ENCODE results near the gene DUSP10. TPM values are rescaled to one million over a fixed set of nuclear protein-coding genes. Genes with fewer than 3 reads are reported as not detected.

The DUSP10 gene
- total RNA-seq, 2 donors from 2014 or later, result 6.5 to 11.7 TPM

DNA sequence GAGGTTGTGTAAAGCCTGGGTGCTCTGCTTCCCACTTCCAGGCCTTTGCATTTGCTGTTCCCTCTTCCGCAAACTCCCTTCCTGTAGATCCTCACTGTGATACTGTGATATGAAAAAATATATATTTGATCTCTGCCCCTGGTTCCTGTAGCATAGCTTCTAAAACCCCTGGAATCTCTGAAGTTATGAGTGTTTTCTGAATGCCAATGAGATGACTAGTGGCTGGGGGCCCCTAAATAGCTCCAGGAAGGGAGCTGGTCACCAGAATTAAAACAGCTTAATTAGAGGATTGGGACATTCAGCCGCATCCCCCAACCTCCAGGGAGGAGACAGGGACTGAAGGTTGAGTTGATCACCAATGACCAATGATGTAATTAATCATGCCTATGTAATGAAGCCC, 21.9 kb downstream of the DUSP10 start:
- peaks cover 34% of the 10 kb centered on the region for H3K36me3 Mint-ChIP-seq (ENCODE audit: low read depth)
- no peak overlapping the region for H3K27ac ChIP-seq (ENCODE audit: low read depth, low read length)
- peaks cover 24% of the 10 kb centered on the region for H3K9me3 Mint-ChIP-seq
- TF ChIP-seq, protein P1, sequence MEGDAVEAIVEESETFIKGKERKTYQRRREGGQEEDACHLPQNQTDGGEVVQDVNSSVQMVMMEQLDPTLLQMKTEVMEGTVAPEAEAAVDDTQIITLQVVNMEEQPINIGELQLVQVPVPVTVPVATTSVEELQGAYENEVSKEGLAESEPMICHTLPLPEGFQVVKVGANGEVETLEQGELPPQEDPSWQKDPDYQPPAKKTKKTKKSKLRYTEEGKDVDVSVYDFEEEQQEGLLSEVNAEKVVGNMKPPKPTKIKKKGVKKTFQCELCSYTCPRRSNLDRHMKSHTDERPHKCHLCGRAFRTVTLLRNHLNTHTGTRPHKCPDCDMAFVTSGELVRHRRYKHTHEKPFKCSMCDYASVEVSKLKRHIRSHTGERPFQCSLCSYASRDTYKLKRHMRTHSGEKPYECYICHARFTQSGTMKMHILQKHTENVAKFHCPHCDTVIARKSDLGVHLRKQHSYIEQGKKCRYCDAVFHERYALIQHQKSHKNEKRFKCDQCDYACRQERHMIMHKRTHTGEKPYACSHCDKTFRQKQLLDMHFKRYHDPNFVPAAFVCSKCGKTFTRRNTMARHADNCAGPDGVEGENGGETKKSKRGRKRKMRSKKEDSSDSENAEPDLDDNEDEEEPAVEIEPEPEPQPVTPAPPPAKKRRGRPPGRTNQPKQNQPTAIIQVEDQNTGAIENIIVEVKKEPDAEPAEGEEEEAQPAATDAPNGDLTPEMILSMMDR (conservative IDR thresholded peaks at IDR 0.05), result no peak
- no peak overlapping the region for H3K4me3 Mint-ChIP-seq
- H3K36me3 ChIP-seq (ENCODE audit: control insufficient read depth, insufficient read depth, low read length), result peaks cover 85% of the 10 kb centered on the region
- no peak for DNase-seq
- H3K27me3 Mint-ChIP-seq (ENCODE audit: insufficient read depth), result peaks cover 12% of the 10 kb centered on the region
- H3K27ac Mint-ChIP-seq, result no peak overlapping the region
- WGBS, 2 experiments (ENCODE audit: insufficient coverage in 1 of 2, insufficient read length in 1 of 2), result 100% methylated on average over 2 of the region's 2 CpGs; no CpG with 5 or more reads in 1 of the 2 experiments
- no peak overlapping the region for H3K9ac ChIP-seq (ENCODE audit: extremely low read depth, low read length, poor library complexity, severe bottlenecking)
- no peaks in the 10 kb centered on the region for H3K27me3 ChIP-seq (ENCODE audit: control insufficient read depth, insufficient read depth, low read length, poor library complexity, severe bottlenecking)
- H3K4me3 ChIP-seq (ENCODE audit: low read length), result no peak overlapping the region
- peaks cover 29% of the 10 kb centered on the region for H3K9me3 ChIP-seq (ENCODE audit: control insufficient read depth, low read length)
- H3K4me1 ChIP-seq (ENCODE audit: control insufficient read depth, insufficient read depth, low read length), result peaks cover 16% of the 10 kb centered on the region
- peaks cover 46% of the 10 kb centered on the region for H3K4me1 Mint-ChIP-seq

DNA sequence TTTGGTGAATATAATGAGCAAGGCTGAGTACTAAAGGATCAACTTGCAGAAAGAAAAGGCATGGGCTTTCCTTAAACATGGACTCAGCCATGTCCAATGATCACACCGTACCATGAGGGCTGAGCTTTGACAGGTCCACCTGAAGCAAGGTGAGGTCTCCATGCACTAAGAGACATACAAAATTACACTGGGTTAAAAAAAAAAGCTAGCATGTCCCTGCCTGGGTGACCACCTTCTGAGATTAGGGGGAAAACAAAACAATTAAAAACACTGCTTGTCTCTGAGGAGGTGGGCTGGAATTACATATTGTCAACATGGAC, 22.7 kb downstream of the DUSP10 start:
- peaks cover 28% of the 10 kb centered on the region for H3K9me3 ChIP-seq (ENCODE audit: control insufficient read depth, low read length)
- Mint-ChIP-seq H3K36me3 (ENCODE audit: low read depth) (peaks cover 35% of the 10 kb centered on the region), H3K27ac (peak overlapping the region; percentile 20), H3K4me3 (no peak overlapping the region), H3K9me3 (peaks cover 25% of the 10 kb centered on the region), H3K4me1 (peaks cover 53% of the 10 kb centered on the region), H3K27me3 (ENCODE audit: insufficient read depth) (peaks cover 12% of the 10 kb centered on the region)
- no peaks in the 10 kb centered on the region for H3K27me3 ChIP-seq (ENCODE audit: control insufficient read depth, insufficient read depth, low read length, poor library complexity, severe bottlenecking)
- no peak for DNase-seq
- H3K27ac ChIP-seq (ENCODE audit: low read depth, low read length), result no peak overlapping the region
- peaks cover 85% of the 10 kb centered on the region for H3K36me3 ChIP-seq (ENCODE audit: control insufficient read depth, insufficient read depth, low read length)
- H3K9ac ChIP-seq (ENCODE audit: extremely low read depth, low read length, poor library complexity, severe bottlenecking), result no peak overlapping the region
- WGBS, 2 experiments (ENCODE audit: insufficient coverage in 1 of 2, insufficient read length in 1 of 2), result 95 to 100% methylated on average over 1 of the region's 1 CpG
- TF ChIP-seq, protein P1 (conservative IDR thresholded peaks at IDR 0.05), result no peak
- no peak overlapping the region for H3K4me3 ChIP-seq (ENCODE audit: low read length)
- peaks cover 16% of the 10 kb centered on the region for H3K4me1 ChIP-seq (ENCODE audit: control insufficient read depth, insufficient read depth, low read length)

DNA sequence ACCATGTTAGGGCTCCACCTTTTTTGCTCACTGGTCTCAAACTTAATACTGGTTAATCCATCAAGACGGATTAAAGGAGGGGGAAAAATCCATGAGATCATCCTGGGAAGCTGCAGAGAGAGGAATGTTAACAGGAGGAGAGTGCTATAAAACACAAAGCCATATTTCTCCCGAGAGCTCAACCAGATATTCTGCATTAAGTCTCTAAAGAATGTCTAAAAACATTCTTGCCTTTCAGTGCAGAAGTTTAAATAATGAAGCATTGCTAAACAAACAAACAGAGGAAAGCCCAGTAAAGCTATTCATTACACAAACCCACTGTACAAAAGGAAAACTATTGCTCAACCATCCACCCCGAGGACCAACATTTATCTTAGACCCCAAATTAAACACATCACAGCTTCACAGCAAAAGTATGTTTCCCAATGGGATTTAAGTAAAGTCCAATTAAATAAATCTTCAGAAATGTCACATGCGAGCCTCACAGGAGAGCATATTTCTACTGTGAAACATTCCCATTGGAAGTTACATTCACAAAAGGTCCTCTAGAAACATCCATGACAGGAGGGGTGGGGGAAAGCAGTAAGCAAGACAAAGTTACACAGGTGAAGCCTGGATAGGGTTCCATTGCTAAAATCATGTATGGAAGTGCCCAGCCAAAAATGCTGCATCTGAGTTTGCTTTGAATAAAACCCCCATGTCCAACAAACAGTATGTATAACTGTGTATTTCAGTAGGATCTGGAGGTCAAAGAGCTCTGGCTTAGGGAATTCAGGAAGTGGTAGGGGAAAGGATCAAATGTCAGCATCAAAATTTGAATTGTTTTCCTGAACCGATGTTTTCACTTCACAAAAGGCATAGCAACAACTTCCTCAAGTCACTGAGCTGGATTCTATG, 23.3 kb downstream of the DUSP10 start:
- H3K27me3 ChIP-seq (ENCODE audit: control insufficient read depth, insufficient read depth, low read length, poor library complexity, severe bottlenecking), result no peaks in the 10 kb centered on the region
- peaks cover 82% of the 10 kb centered on the region for H3K36me3 ChIP-seq (ENCODE audit: control insufficient read depth, insufficient read depth, low read length)
- H3K27me3 Mint-ChIP-seq (ENCODE audit: insufficient read depth), result peaks cover 12% of the 10 kb centered on the region
- H3K9me3 Mint-ChIP-seq, result peaks cover 23% of the 10 kb centered on the region
- H3K27ac Mint-ChIP-seq, result no peak overlapping the region
- peaks cover 17% of the 10 kb centered on the region for H3K4me1 ChIP-seq (ENCODE audit: control insufficient read depth, insufficient read depth, low read length)
- TF ChIP-seq, protein P1 (conservative IDR thresholded peaks at IDR 0.05), result no peak
- peaks cover 22% of the 10 kb centered on the region for H3K9me3 ChIP-seq (ENCODE audit: control insufficient read depth, low read length)
- H3K4me3 ChIP-seq (ENCODE audit: low read length), result peak overlapping the region; percentile 41
- H3K9ac ChIP-seq (ENCODE audit: extremely low read depth, low read length, poor library complexity, severe bottlenecking), result no peak overlapping the region
- no peak overlapping the region for H3K27ac ChIP-seq (ENCODE audit: low read depth, low read length)
- H3K36me3 Mint-ChIP-seq (ENCODE audit: low read depth), result peaks cover 34% of the 10 kb centered on the region
- 81 to 89% methylated on average over 3 to 5 of the region's 5 CpGs for WGBS, 2 experiments (ENCODE audit: insufficient coverage in 1 of 2, insufficient read length in 1 of 2)
- peaks cover 53% of the 10 kb centered on the region for H3K4me1 Mint-ChIP-seq
- no peak overlapping the region for H3K4me3 Mint-ChIP-seq
- DNase-seq, result no peak
